WTC11 (cell line): ENCODE data around the gene PLXNA2.

Experiments
- CTCF ChIP-seq: fragments of 200-600 bp; IDR thresholded peaks from 2 replicates; pipeline ENCODE4 v1.8.0; 2022; ENCODE audit warnings: antibody characterized with exemption
- E2F1 ChIP-seq: sonication (generic); formaldehyde crosslinking; IDR thresholded peaks from 2 replicates; pipeline ENCODE4 v1.8.0; 2022; ENCODE audit warnings: mild to moderate bottlenecking, missing genetic modification reagents
- FOXK1 ChIP-seq: sonication (generic); formaldehyde crosslinking; IDR thresholded peaks from 2 replicates; pipeline ENCODE4 v1.8.0; 2022; ENCODE audit warnings: mild to moderate bottlenecking, moderate library complexity, missing genetic modification reagents
- IRF2 ChIP-seq: sonication (generic); formaldehyde crosslinking; IDR thresholded peaks from 2 replicates; pipeline ENCODE4 v1.8.0; 2022; ENCODE audit warnings: low read depth, missing genetic modification reagents, borderline replicate concordance
- NR2C2 ChIP-seq: sonication (generic); formaldehyde crosslinking; IDR thresholded peaks from 2 replicates; pipeline ENCODE4 v1.8.0; 2022; ENCODE audit warnings: mild to moderate bottlenecking, missing genetic modification reagents
- TEAD1 ChIP-seq: sonication (generic); formaldehyde crosslinking; IDR thresholded peaks from 2 replicates; pipeline ENCODE4 v1.8.0; 2022; ENCODE audit warnings: mild to moderate bottlenecking, missing genetic modification reagents
- USF2 ChIP-seq: sonication (generic); formaldehyde crosslinking; IDR thresholded peaks from 2 replicates; pipeline ENCODE4 v1.8.1; 2023; ENCODE audit warnings: mild to moderate bottlenecking, missing genetic modification reagents, moderate library complexity
- ZNF138 ChIP-seq: sonication (generic); formaldehyde crosslinking; conservative IDR thresholded peaks from 2 replicates; pipeline ENCODE4 v1.8.1; 2022; ENCODE audit warnings: mild to moderate bottlenecking, moderate library complexity, missing genetic modification reagents

GRCh38 chr1:208156741-208157140 is 87.4 kb downstream of the PLXNA2 start:
- TF ChIP-seq NR2C2 (CRISPR knock-in tag) (no peak), IRF2 (CRISPR knock-in tag) (no peak), CTCF (no peak), FOXK1 (CRISPR knock-in tag) (no peak), USF2 (CRISPR knock-in tag) (no peak), TEAD1 (no peak), ZNF138 (CRISPR knock-in tag) (no peak), E2F1 (CRISPR knock-in tag) (no peak)
